Posterior cingulate gyrus (tissue), 11 donors: Measurements from ENCODE around the gene GPR32.
"Not testable (repeated sequence)": the region's sequence is repeated elsewhere in the genome, so short reads cannot be mapped to it uniquely, and the experiment has no call there.

Experiments used
- DNase-seq, 10 donors: peaks; one replicate each; pipeline versions ENCODE4 v3.0.0 to v3.0.0-alpha.2; 2020 to 2021; ENCODE audit warnings: mixed read lengths in 3 of 10
- intact Hi-C: fragments of 100-400 bp; cut with DNase I; formaldehyde crosslinking; loops from one replicate; pipeline ENCODE4 v1.15.1; 2023

The GPR32 gene

GRCh38 chr19:50743537-50743936, 26.7 kb upstream of the GPR32 start:
- intact Hi-C loops, result no loop called here
- DNase-seq, result peak in 1 of 10 donors; percentile 0

GRCh38 chr19:50745221-50745620, 25.0 kb upstream of the GPR32 start:
- intact Hi-C loops, result no loop called here
- DNase-seq, result peak in 1 of 10 donors; percentile 8

GRCh38 chr19:50747141-50747540, 23.1 kb upstream of the GPR32 start:
- intact Hi-C loops, DNase-seq: not testable (repeated sequence)

GRCh38 chr19:50749490-50749889, 20.8 kb upstream of the GPR32 start:
- intact Hi-C loops, result no loop called here
- DNase-seq, result peak in 1 of 10 donors; percentile 9

GRCh38 chr19:50750010-50750409, 20.3 kb upstream of the GPR32 start:
- intact Hi-C loops, result no loop called here
- peak in 1 of 10 donors; percentile 52 for DNase-seq

- intact Hi-C loops, result no loop called here
Measured at GRCh38 chr19:50753879-50754278, 16.4 kb upstream of the GPR32 start.

GRCh38 chr19:50756244-50756643, 14.0 kb upstream of the GPR32 start:
- DNase-seq, intact Hi-C loops: not testable (repeated sequence)

More at GRCh38 chr19:50753879-50754278, 16.4 kb upstream of the GPR32 start:
- DNase-seq, result no peak

GRCh38 chr19:50757624-50758023, 12.6 kb upstream of the GPR32 start:
- intact Hi-C loops, result not testable (repeated sequence)
- peak in 1 of 10 donors; percentile 28 for DNase-seq

GRCh38 chr19:50759076-50759475, 11.2 kb upstream of the GPR32 start:
- intact Hi-C loops, DNase-seq: not testable (repeated sequence)

GRCh38 chr19:50759886-50760285, 10.4 kb upstream of the GPR32 start:
- intact Hi-C loops, result no loop called here
- DNase-seq, result no peak

- intact Hi-C loops, DNase-seq: not testable (repeated sequence)
Measured at GRCh38 chr19:50761501-50761900, 8.8 kb upstream of the GPR32 start.

- intact Hi-C loops, DNase-seq: not testable (repeated sequence)
Measured at GRCh38 chr19:50763521-50763920, 6.7 kb upstream of the GPR32 start.

- DNase-seq, result no peak
- intact Hi-C loops, result no loop called here
Measured at GRCh38 chr19:50764409-50764808, 5.9 kb upstream of the GPR32 start.

- intact Hi-C loops, DNase-seq: not testable (repeated sequence)
Measured at GRCh38 chr19:50766746-50767145, 3.5 kb upstream of the GPR32 start.

GRCh38 chr19:50767263-50767662, 3.0 kb upstream of the GPR32 start:
- intact Hi-C loops, result not testable (repeated sequence)

GRCh38 chr19:50768277-50768676, 2.0 kb upstream of the GPR32 start:
- no peak for DNase-seq
- intact Hi-C loops, result no loop called here

More at GRCh38 chr19:50767263-50767662, 3.0 kb upstream of the GPR32 start:
- not testable (repeated sequence) for DNase-seq

- intact Hi-C loops, result no loop called here
- no peak for DNase-seq
Measured at GRCh38 chr19:50770888-50771287, 624 bp downstream of the GPR32 start.

- intact Hi-C loops, result no loop called here
- no peak for DNase-seq
Measured at GRCh38 chr19:50772476-50772875, 2.2 kb downstream of the GPR32 start.

GRCh38 chr19:50772912-50773311, 2.6 kb downstream of the GPR32 start:
- intact Hi-C loops, DNase-seq: not testable (repeated sequence)

- intact Hi-C loops, DNase-seq: not testable (repeated sequence)
Measured at GRCh38 chr19:50773454-50773853, 3.2 kb downstream of the GPR32 start.

GRCh38 chr19:50776131-50776530, 5.9 kb downstream of the GPR32 start:
- DNase-seq, result no peak
- intact Hi-C loops, result no loop called here

GRCh38 chr19:50777261-50777660, 7.0 kb downstream of the GPR32 start:
- no peak for DNase-seq
- intact Hi-C loops, result no loop called here

- intact Hi-C loops, result no loop called here
- DNase-seq, result peak in 1 of 10 donors; percentile 81
Measured at GRCh38 chr19:50777830-50778303, 7.6 kb downstream of the GPR32 start.
